OCI-LY3 (cell line): ENCODE results near the gene SLC17A9.

ENCODE experiments used
- H2AFZ ChIP-seq: fragments of 200-600, 300-600 bp; shearing (Covaris generic); 2 replicates; pipeline ENCODE4 v1.6.0; 2014; ENCODE audit warnings: antibody characterized with exemption, low read depth, low read length
- H3K27ac ChIP-seq: fragments of 200-600, 300-600 bp; sonication (generic); 2 replicates; pipeline ENCODE4 v1.5.1; 2014; ENCODE audit warnings: mild to moderate bottlenecking, low read length, moderate library complexity, mixed read lengths
- H3K27me3 ChIP-seq: fragments of 200-600, 300-600 bp; sonication (generic); 2 replicates; pipeline ENCODE4 v1.6.1; 2014; ENCODE audit warnings: low read depth, low read length, mixed read lengths
- H3K36me3 ChIP-seq: fragments of 200-600, 300-600 bp; sonication (generic); replicated peaks from 2 replicates; pipeline ENCODE3; 2014; ENCODE audit warnings: low read depth, low read length, mixed read lengths
- H3K4me1 ChIP-seq: fragments of 300-600, 200-600 bp; sonication (generic); 2 replicates; pipeline ENCODE4 v1.6.1; 2014; ENCODE audit warnings: low read length, mixed read lengths
- H3K4me2 ChIP-seq: fragments of 200-600, 300-600 bp; sonication (generic); 2 replicates; pipeline ENCODE4 v1.6.1; 2014; ENCODE audit warnings: low read length, mixed read lengths
- H3K4me3 ChIP-seq: fragments of 300-600, 200-600 bp; sonication (generic); 2 replicates; pipeline ENCODE4 v1.5.1; 2014; ENCODE audit warnings: antibody characterized with exemption, mild to moderate bottlenecking, low read length, moderate library complexity
- H3K79me2 ChIP-seq: fragments of 300-600, 200-600 bp; shearing (Covaris generic); 2 replicates; pipeline ENCODE4 v1.6.1; 2014; ENCODE audit warnings: mild to moderate bottlenecking, low read length, mixed read lengths
- H3K9ac ChIP-seq: fragments of 300-600, 200-600 bp; shearing (Covaris generic); 2 replicates; pipeline ENCODE4 v1.6.0; 2014; ENCODE audit warnings: mild to moderate bottlenecking, low read length, moderate library complexity
- H3K9me3 ChIP-seq: fragments of 200-600, 300-600 bp; shearing (Covaris generic); 2 replicates; pipeline ENCODE4 v1.6.1; 2014; ENCODE audit warnings: low read length, mixed read lengths; ENCODE audit not compliant: insufficient read depth
- H4K20me1 ChIP-seq: fragments of 200-600, 300-600 bp; sonication (generic); 2 replicates; pipeline ENCODE4 v1.6.1; 2016; ENCODE audit warnings: low read length, mixed read lengths; ENCODE audit not compliant: insufficient read depth
- CTCF ChIP-seq: fragments of 200-600, 300-600 bp; sonication (generic); IDR thresholded peaks from 2 replicates; pipeline ENCODE4 v1.5.1; 2014; ENCODE audit warnings: antibody characterized with exemption, low read length, low read depth
- EZH2phosphoT487 ChIP-seq: fragments of 200-600 bp; shearing (Covaris generic); IDR thresholded peaks from 2 replicates; pipeline ENCODE4 v1.6.1; 2018; ENCODE audit warnings: antibody characterized with exemption, mixed run types, low read depth

Gene SLC17A9

GRCh38 chr20:63004607-63005364 lies 52.3 kb downstream of the SLC17A9 start:
- Histone ChIP-seq H3K4me1 (peaks cover 8% of the 10 kb centered on the region; the same call in 1 of the 2 replicates), H3K4me2 (no peak overlapping the region), H2AFZ (no peak overlapping the region), H3K27ac (no peak overlapping the region), H3K4me3 (no peak overlapping the region), H3K9ac (no peak overlapping the region), H3K27me3 (peaks cover 10% of the 10 kb centered on the region), H4K20me1 (no peaks in the 10 kb centered on the region), H3K36me3 (no peaks in the 10 kb centered on the region), H3K9me3 (no peaks in the 10 kb centered on the region), H3K79me2 (no peaks in the 10 kb centered on the region)
- TF ChIP-seq EZH2phosphoT487 = no peak
- TF ChIP-seq CTCF = no peak

GRCh38 chr20:63005365-63005861 lies 52.9 kb downstream of the SLC17A9 start:
- H3K9me3 ChIP-seq = no peaks in the 10 kb centered on the region
- no peaks in the 10 kb centered on the region for H3K36me3 ChIP-seq
- peaks cover 10% of the 10 kb centered on the region; the same call in 1 of the 2 replicates for H3K27me3 ChIP-seq
- TF ChIP-seq EZH2phosphoT487 = no peak
- no peak for TF ChIP-seq CTCF
- no peak overlapping the region for H3K27ac ChIP-seq
- H3K79me2 ChIP-seq = no peaks in the 10 kb centered on the region
- H3K4me2 ChIP-seq = no peak overlapping the region
- no peak overlapping the region for H3K9ac ChIP-seq
- peaks cover 14% of the 10 kb centered on the region; the same call in 1 of the 2 replicates for H3K4me1 ChIP-seq
- no peaks in the 10 kb centered on the region for H4K20me1 ChIP-seq
- no peak overlapping the region for H2AFZ ChIP-seq
- no peak overlapping the region for H3K4me3 ChIP-seq

- Histone ChIP-seq H2AFZ (no peak overlapping the region), H3K9ac (no peak overlapping the region), H4K20me1 (no peaks in the 10 kb centered on the region), H3K27me3 (peaks cover 5% of the 10 kb centered on the region), H3K27ac (no peak overlapping the region), H3K4me1 (peaks cover 19% of the 10 kb centered on the region), H3K36me3 (no peaks in the 10 kb centered on the region), H3K9me3 (no peaks in the 10 kb centered on the region), H3K79me2 (no peaks in the 10 kb centered on the region), H3K4me2 (no peak overlapping the region), H3K4me3 (no peak overlapping the region)
- TF ChIP-seq CTCF = no peak
- no peak for TF ChIP-seq EZH2phosphoT487
Measured at GRCh38 chr20:63005862-63006539, 53.5 kb downstream of the SLC17A9 start.
